GM19372 (cell line): ENCODE data around the gene TRIO.

ENCODE experiments used
- ATAC-seq: cut with Tn5 transposase; IDR thresholded peaks from one replicate; pipeline ENCODE4 v1.9.1; 2021; ENCODE audit warnings: mild to moderate bottlenecking, low read depth, moderate library complexity; ENCODE audit not compliant: unreplicated experiment

Gene TRIO

DNA sequence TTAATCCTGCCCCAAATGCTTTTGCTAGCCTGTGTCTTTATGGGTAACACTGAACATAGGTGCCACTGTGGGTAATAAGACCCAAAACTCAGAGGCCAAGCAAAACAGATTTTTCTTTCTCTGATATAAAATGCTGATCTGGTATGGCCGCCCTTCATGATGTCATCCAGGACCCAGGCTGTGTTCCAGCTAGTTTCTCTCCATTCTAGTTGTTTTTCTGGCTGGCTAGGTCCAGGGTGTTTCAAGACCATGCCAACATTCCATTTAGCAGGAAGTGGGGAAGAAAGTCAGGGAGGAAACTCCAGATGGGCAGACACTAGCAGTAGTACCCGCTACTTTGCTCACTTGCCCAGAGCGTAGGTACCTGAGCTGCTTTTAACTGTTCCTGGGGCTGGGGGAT lies 254.6 kb downstream of the TRIO start:
- no peak for ATAC-seq

GRCh38 chr5:14399054-14399692 lies 256.0 kb downstream of the TRIO start:
- ATAC-seq, result no peak

- no peak for ATAC-seq
Measured at GRCh38 chr5:14400085-14400484, 256.9 kb downstream of the TRIO start.

GRCh38 chr5:14400611-14401010 lies 257.5 kb downstream of the TRIO start:
- no peak for ATAC-seq

DNA sequence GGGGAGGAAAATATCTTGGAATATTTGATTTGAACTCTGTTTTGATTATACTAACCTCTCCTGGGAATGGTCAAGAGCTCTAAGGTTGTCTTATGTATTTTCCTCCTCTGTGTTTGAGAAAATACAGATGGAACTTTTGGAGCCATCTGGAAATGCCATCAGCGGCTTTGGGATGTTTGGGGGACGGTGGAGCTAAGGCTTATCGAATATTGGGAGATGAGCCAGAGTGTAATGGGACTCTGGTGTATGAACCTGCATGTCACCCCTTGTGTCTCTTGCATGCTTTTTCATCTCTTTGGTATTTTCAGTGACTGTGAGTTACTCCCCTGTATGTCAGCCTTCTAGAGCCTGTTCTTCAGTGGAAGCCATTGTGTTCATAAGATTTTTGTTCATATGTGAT lies 258.5 kb downstream of the TRIO start:
- no peak for ATAC-seq

GRCh38 chr5:14402424-14402823 lies 259.3 kb downstream of the TRIO start:
- no peak for ATAC-seq

DNA sequence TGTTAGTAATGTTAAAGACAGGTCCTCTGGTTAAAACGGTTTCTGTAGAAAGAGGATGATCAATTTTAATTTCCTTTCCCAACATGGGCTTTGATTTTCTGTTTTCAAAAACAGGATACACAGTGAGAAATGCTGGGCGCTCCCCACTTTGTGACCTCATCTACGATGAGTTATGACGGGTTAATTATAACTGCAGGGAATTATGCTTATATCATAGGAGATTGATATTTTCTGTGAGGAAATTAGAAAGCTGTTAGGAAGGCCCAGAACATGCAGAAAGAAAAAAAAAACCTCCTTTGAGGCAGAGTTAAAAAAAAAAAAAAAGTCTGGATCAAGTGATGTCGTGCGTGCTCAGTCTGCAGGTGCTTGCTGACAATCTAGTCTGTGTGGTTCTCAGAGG lies 261.6 kb downstream of the TRIO start:
- no peak for ATAC-seq

DNA sequence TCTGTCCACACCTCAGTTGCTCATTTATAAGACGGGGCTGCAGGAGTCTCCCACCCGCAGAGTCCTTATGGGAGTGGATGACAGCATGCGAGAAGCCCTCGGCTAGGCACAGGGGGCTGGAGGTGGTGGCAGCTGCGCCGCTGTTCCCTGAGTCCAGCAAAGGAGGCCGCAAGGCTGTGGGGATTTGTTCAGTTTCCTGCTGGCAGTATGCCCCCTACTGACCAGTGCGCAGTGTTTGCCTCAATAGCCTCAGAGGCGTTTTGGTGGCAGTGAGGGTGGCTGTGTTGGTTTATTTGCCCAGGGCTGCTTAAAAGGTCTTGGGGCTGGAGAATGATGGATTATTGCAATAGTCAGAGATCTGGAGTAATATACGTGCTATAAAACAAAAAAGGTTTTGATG lies 262.1 kb downstream of the TRIO start:
- no peak for ATAC-seq

- ATAC-seq, result no peak
Measured at GRCh38 chr5:14405706-14406553, 262.8 kb downstream of the TRIO start.

- no peak for ATAC-seq
Measured at GRCh38 chr5:14406554-14406849, 263.4 kb downstream of the TRIO start.

- ATAC-seq, result no peak
Measured at GRCh38 chr5:14407051-14407450, 263.9 kb downstream of the TRIO start.

- ATAC-seq, result no peak
Measured at GRCh38 chr5:14407746-14408175, 264.6 kb downstream of the TRIO start.

GRCh38 chr5:14408969-14409586 lies 265.9 kb downstream of the TRIO start:
- no peak for ATAC-seq

DNA sequence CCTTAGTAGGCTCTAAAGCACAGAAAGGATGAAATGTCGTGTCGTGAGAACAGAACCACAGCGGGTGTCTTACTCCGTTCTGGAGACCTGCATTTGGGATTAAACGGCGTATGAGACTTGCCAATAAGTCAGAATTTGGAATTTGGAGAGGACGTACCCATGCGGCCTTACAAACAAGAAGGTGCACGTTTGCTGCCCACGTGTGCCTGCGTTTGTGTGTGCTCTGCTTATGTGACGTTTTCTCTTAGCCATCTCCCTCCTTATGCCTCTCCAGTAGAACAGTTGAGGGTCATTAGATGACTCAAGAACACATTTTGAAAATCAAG lies 266.9 kb downstream of the TRIO start:
- ATAC-seq, result no peak

GRCh38 chr5:14410394-14411201 lies 267.5 kb downstream of the TRIO start:
- ATAC-seq, result no peak

- ATAC-seq, result no peak
Measured at GRCh38 chr5:14411216-14411615, 268.1 kb downstream of the TRIO start.

DNA sequence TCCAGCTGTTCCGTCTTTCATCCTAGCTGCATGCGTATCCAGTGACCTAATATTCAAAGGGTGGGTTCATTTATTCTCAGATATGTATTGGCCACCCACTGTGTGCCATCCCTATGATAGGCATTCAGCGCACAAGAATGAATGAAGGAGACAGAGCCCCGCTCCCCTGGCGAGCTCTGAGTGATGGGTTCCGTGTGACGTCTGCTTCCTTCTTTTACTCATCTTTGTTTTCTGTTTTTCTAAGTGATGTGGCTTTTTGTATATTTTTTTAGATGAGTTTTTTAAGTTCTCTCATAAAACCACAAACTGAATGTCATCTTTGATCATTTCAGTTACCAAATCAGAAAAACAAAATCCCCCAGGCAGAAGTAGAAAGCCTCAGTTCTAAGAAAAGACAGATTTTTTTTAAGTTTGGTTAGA lies 270.2 kb downstream of the TRIO start:
- ATAC-seq, result no peak

DNA sequence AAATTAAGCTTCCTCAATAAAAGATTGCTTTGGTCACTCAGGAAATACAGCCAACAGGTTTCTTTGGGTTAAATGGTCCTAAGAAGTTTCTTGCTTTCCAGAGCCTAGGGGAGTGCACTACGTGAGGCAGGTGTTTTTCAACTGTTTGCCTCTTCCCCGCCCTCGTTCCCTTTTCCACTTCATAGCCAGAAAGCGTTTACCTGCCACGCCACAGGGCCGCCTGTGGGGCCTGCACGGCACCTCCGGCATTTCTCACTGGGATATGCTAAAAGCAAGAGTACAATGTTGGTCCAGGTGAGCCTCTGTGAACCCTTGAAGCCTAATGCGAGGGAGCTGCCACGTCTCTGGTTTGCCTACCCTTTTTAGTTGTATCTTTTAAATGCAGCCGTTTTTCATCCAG lies 270.9 kb downstream of the TRIO start:
- no peak for ATAC-seq

GRCh38 chr5:14414656-14415023 lies 271.5 kb downstream of the TRIO start:
- no peak for ATAC-seq

GRCh38 chr5:14415024-14415697 lies 272.0 kb downstream of the TRIO start:
- peak; percentile 73 for ATAC-seq

DNA sequence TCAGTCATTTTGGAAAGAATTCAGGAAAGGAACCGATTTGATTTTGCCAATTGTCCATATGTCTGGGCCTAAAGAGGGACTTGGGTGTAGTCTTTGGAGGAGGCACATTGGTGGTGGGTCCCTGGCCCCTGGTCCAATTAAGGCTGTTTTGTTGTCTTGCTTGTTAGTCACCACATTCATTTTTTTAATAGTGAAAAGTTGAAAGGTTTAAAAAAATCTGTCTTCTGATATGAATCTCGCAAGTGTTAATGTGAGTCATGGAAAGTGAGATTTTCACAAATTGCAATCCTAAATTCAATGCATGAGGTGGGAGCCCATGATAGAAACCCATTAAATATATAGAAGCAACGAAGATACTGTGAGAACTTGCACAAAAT lies 272.5 kb downstream of the TRIO start:
- no peak for ATAC-seq
